GM12878 (cell line): ENCODE results near the gene RAB30. TPM values are rescaled to one million over a fixed set of nuclear protein-coding genes. Genes with fewer than 3 reads are reported as not detected.

Source experiments
- ATAC-seq: fragments of 200-7000 bp; cut with Tn5 transposase; 3 replicates; pipeline ENCODE4 v1.9.1; 2020; ENCODE audit warnings: mild to moderate bottlenecking, moderate library complexity
- Bru-seq: library from RNA; stranded (reverse); fragments of 400-500 nt; gene quantifications from one replicate; lab custom pipeline; 2021; lab: Mats Ljungman, UMichigan
- BruChase-seq, 2 experiments: library from RNA; stranded (reverse); fragments of 400-500 nt; gene quantifications; one replicate each; lab custom pipeline; 2021; lab: Mats Ljungman, UMichigan
- BruUV-seq: library from RNA; stranded (reverse); fragments of 400-500 nt; replicated peaks from 2 replicates; lab custom pipeline; 2021; lab: Mats Ljungman, UMichigan
- CTCF ChIA-PET: fragments of 300-600 bp; sonication (Branson Sonifier 250); formaldehyde crosslinking; extraction: SDS; loops from one replicate; lab custom pipeline; 2021; ENCODE audit warnings: inconsistent platforms; lab: Yijun Ruan, JAX
- POLR2A ChIA-PET: fragments of 350-600 bp; formaldehyde crosslinking; extraction: SDS; loops from one replicate; lab custom pipeline; 2021; ENCODE audit warnings: inconsistent platforms; lab: Charles Lee
- RAD21 ChIA-PET: fragments of 300-600 bp; sonication (Branson Sonifier 250); formaldehyde crosslinking; loops from one replicate; lab custom pipeline; 2023; ENCODE audit warnings: antibody characterized with exemption; ENCODE audit not compliant: unreplicated experiment; lab: Charles Lee
- SMC1A ChIA-PET: fragments of 300-600 bp; sonication (Branson Sonifier 250); formaldehyde crosslinking; loops from one replicate; lab custom pipeline; 2023; ENCODE audit not compliant: unreplicated experiment, uncharacterized antibody; lab: Charles Lee
- DNase-seq: peaks from one replicate; pipeline ENCODE4 v3.0.0-alpha.2; 2011; ENCODE audit warnings: low read depth, low spot score
- FAIRE-seq: peaks from 3 replicates; lab custom pipeline; 2011; peaks lifted over from hg19 to GRCh38; lab: Jason Lieb, UNC
- H2AFZ ChIP-seq: 2 replicates; pipeline ENCODE4 v1.6.0; 2011; ENCODE audit warnings: low read depth, low read length, control low read depth; ENCODE audit not compliant: control insufficient read depth
- H3K27ac ChIP-seq: 2 replicates; pipeline ENCODE4 v1.5.1; 2011; ENCODE audit warnings: control low read depth; ENCODE audit not compliant: control insufficient read depth, insufficient read depth
- H3K27me3 ChIP-seq, 2 experiments: replicated peaks in 1 of 2; 2 replicates each; pipeline versions ENCODE4 v1.6.0 to v1.6.1; 2011; ENCODE audit warnings: low read length in 1 of 2; ENCODE audit not compliant: control insufficient read depth in 2 of 2, insufficient read depth in 2 of 2
- H3K36me3 ChIP-seq, 2 experiments: 2 replicates each; pipeline ENCODE4 v1.5.1; 2011; ENCODE audit warnings: low read length in 1 of 2; ENCODE audit not compliant: control insufficient read depth in 2 of 2, insufficient read depth in 2 of 2
- H3K4me1 ChIP-seq: 2 replicates; pipeline ENCODE4 v1.6.1; 2011; ENCODE audit warnings: mild to moderate bottlenecking, low read length, moderate library complexity, mixed read lengths; ENCODE audit not compliant: control insufficient read depth, insufficient read depth
- H3K4me2 ChIP-seq: 2 replicates; pipeline ENCODE4 v1.6.0; 2011; ENCODE audit warnings: control low read depth; ENCODE audit not compliant: control insufficient read depth, insufficient read depth
- H3K4me3 ChIP-seq: fragments of 200-600 bp; sonication (generic); 2 replicates; pipeline ENCODE4 v1.5.1; 2016
- H3K79me2 ChIP-seq: 2 replicates; pipeline ENCODE4 v1.6.0; 2011; ENCODE audit warnings: low read length; ENCODE audit not compliant: control insufficient read depth, insufficient read depth
- H3K9ac ChIP-seq: 2 replicates; pipeline ENCODE4 v1.8.0; 2011; ENCODE audit warnings: low read length, control low read depth, mixed read lengths; ENCODE audit not compliant: control insufficient read depth, insufficient read depth
- H3K9me3 ChIP-seq: replicated peaks from 3 replicates; pipeline ENCODE4 v1.5.1; 2011; ENCODE audit warnings: mild to moderate bottlenecking, low read length; ENCODE audit not compliant: control insufficient read depth, insufficient read depth
- H4K20me1 ChIP-seq: 2 replicates; pipeline ENCODE4 v1.6.0; 2011; ENCODE audit not compliant: control insufficient read depth, insufficient read depth
- BCL11A ChIP-seq: IDR thresholded peaks from 2 replicates; pipeline ENCODE4 v1.6.1; 2011; ENCODE audit warnings: low read depth, low read length
- BMI1 ChIP-seq: fragments of 450-650 bp; IDR thresholded peaks from 2 replicates; pipeline ENCODE4 v1.6.1; 2016; ENCODE audit warnings: mild to moderate bottlenecking, moderate library complexity, borderline replicate concordance
- CHD4 ChIP-seq: fragments of 200-600 bp; sonication (generic); IDR thresholded peaks from 2 replicates; pipeline ENCODE4 v1.6.1; 2016; ENCODE audit warnings: mild to moderate bottlenecking
- E2F4 ChIP-seq: IDR thresholded peaks from 2 replicates; pipeline ENCODE4 v1.6.1; 2012; ENCODE audit warnings: low read depth, low read length, improper control_type of control experiment
- EP300 ChIP-seq, 2 experiments: fragments of 150-350 bp in 1 of 2; IDR thresholded peaks; 2 replicates each; pipeline ENCODE4 v1.6.1; 2011 to 2012; ENCODE audit warnings: low read depth in 2 of 2, low read length in 2 of 2, borderline replicate concordance in 1 of 2, improper control_type of control experiment in 1 of 2, inconsistent platforms in 1 of 2; ENCODE audit not compliant: control insufficient read depth in 1 of 2
- ESRRA ChIP-seq: IDR thresholded peaks from 2 replicates; pipeline ENCODE4 v1.6.1; 2012; ENCODE audit warnings: mild to moderate bottlenecking, low read length, improper control_type of control experiment
- EZH2 ChIP-seq: IDR thresholded peaks from 2 replicates; pipeline ENCODE4 v1.6.1; 2012; ENCODE audit warnings: low read depth, mild to moderate bottlenecking, control low read depth, inconsistent platforms, low read length, borderline replicate concordance; ENCODE audit not compliant: control insufficient read depth
- GATAD2B ChIP-seq: fragments of 450-650 bp; conservative IDR thresholded peaks from 2 replicates; pipeline ENCODE4 v1.6.1; 2017; ENCODE audit warnings: low read depth, mild to moderate bottlenecking, moderate library complexity
- HDAC2 ChIP-seq: fragments of 200-600 bp; sonication (generic); IDR thresholded peaks from 2 replicates; pipeline ENCODE4 v1.6.1; 2017
- RELB ChIP-seq: fragments of 450-650 bp; IDR thresholded peaks from 2 replicates; pipeline ENCODE4 v1.6.1; 2017; ENCODE audit warnings: low read depth, mild to moderate bottlenecking, moderate library complexity
- SMC3 ChIP-seq: IDR thresholded peaks from 2 replicates; pipeline ENCODE4 v1.6.1; 2011; ENCODE audit warnings: low read length, improper control_type of control experiment, borderline replicate concordance
- SP1 ChIP-seq: IDR thresholded peaks from one replicate; pipeline ENCODE4 v1.6.1; 2011; ENCODE audit warnings: low read depth, low read length
- SRF ChIP-seq, 2 experiments: IDR thresholded peaks; 2 replicates each; pipeline ENCODE4 v1.6.1; 2011; ENCODE audit warnings: low read depth in 2 of 2, low read length in 2 of 2, mild to moderate bottlenecking in 1 of 2, moderate library complexity in 1 of 2
- ZBED1 ChIP-seq: IDR thresholded peaks from 2 replicates; pipeline ENCODE4 v1.6.1; 2016; ENCODE audit warnings: borderline replicate concordance
- WGBS: methylation state at CpG from one replicate; pipeline ENCODE4 v1.1.6; 2016; ENCODE audit warnings: low lambda C conversion rate; ENCODE audit not compliant: insufficient replicate concordance, insufficient coverage; ENCODE audit errors: missing lambda C conversion rate; 5-methylcytosine and 5-hydroxymethylcytosine counted together
- in situ Hi-C: fragments of 300-500 bp; cut with MboI; formaldehyde crosslinking; loops from 9 replicates; pipeline ENCODE4 v1.14.3; 2018; ENCODE audit warnings: mixed read lengths
- intact Hi-C: fragments of 100-400 bp; cut with micrococcal nuclease; formaldehyde crosslinking; loops from one replicate; pipeline ENCODE4 v1.14.2; 2022; ENCODE audit not compliant: unreplicated experiment
- long read RNA-seq, 2 experiments: library from polyadenylated mRNA; unstranded; transcript quantifications; one replicate each; pipeline ENCODE4 v2.0.0, GENCODE V29; 2019 to 2020
- polyA minus RNA-seq, 3 experiments: library from RNA; depleted of rRNA, polyadenylated mRNA; stranded (reverse); fragments of >200 nt; gene quantifications; 2 replicates each; pipeline ENCODE4 v1.2.3, GENCODE V29; 2011
- polyA plus RNA-seq, 11 experiments: library from polyadenylated mRNA; depleted of rRNA in 4 of 11; unstranded in 6 of 11; stranded (reverse) in 5 of 11; fragments of >200 nt; fragmentation: Nextera tagmentation in 4 of 11; fragmentation: Illumina TruSeq in 1 of 11; extraction: Ambion mirVana in 4 of 11; extraction: Trizol in 1 of 11; gene quantifications; 1 replicate in 1 of 11; 2 replicates in 10 of 11; pipeline versions ENCODE4 v1.2.1 to v1.2.3, GENCODE V29; 2011 to 2016; ENCODE audit warnings: inconsistent platforms in 2 of 11, missing spikeins in 2 of 11, low read depth in 1 of 11
- total RNA-seq, 4 experiments: library from RNA; depleted of rRNA in 3 of 4; stranded (reverse); fragments of >200 nt in 3 of 4; fragmentation: Illumina TruSeq in 1 of 4; extraction: Trizol in 1 of 4; gene quantifications; 2 replicates each; pipeline versions ENCODE4 v1.2.1 to v1.2.3, GENCODE V29; 2013 to 2021

RAB30 gene, protein sequence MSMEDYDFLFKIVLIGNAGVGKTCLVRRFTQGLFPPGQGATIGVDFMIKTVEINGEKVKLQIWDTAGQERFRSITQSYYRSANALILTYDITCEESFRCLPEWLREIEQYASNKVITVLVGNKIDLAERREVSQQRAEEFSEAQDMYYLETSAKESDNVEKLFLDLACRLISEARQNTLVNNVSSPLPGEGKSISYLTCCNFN
- 49.2 and 55.3 TPM in 2 replicates for total RNA-seq (2013; cell fraction: nucleolus; rRNA removed)
- total RNA-seq (2014; rRNA removed): 13.0 and 14.2 TPM in 2 replicates
- 15.2 and 16.1 TPM in 2 replicates for total RNA-seq (2014; rRNA removed; fragmentation: Illumina TruSeq; extraction: Trizol)
- total RNA-seq (2021): 23.9 and 24.8 TPM in 2 replicates
- 39.6 TPM for polyA plus RNA-seq (2011; ENCODE audit: low read depth)
- polyA plus RNA-seq (2011; rRNA removed): 23.0 and 26.7 TPM in 2 replicates
- 9.5 and 13.4 TPM in 2 replicates for polyA plus RNA-seq (2011; cell fraction: cytosol; rRNA removed)
- 13.5 and 14.2 TPM in 2 replicates for polyA plus RNA-seq (2011; cell fraction: nucleus; rRNA removed)
- 19.1 and 30.2 TPM in 2 replicates for polyA plus RNA-seq (2012)
- 22.5 and 32.9 TPM in 2 replicates for polyA plus RNA-seq (2014; fragmentation: Illumina TruSeq; extraction: Trizol)
- 10 to 100 TPM in 1 of 2 experiments, 1 to 10 TPM in 1; 9.8 to 14.2 TPM for polyA plus RNA-seq (2014; fragmentation: Nextera tagmentation; extraction: Ambion mirVana)
- 8.0 and 11.7 TPM in 2 replicates for polyA plus RNA-seq (2014; rRNA removed)
- 10 to 100 TPM; 22.2 TPM for polyA plus RNA-seq (2016; fragmentation: Nextera tagmentation; extraction: Ambion mirVana)
- polyA minus RNA-seq (2011; rRNA and poly(A)+ RNA removed): 14.5 and 29.4 TPM in 2 replicates
- 6.9 and 11.0 TPM in 2 replicates for polyA minus RNA-seq (2011; cell fraction: cytosol; rRNA and poly(A)+ RNA removed)
- polyA minus RNA-seq (2011; cell fraction: nucleus; rRNA and poly(A)+ RNA removed): 11.6 and 16.6 TPM in 2 replicates
- Bru-seq, nascent RNA: percentile 94 among the genes with signal in this experiment
- percentile 81 among the genes with signal in this experiment for BruChase-seq, experiment 1, labeled RNA remaining after a 6-hour chase
- percentile 92 among the genes with signal in this experiment for BruChase-seq, experiment 2, labeled RNA remaining after a 2-hour chase
- long read RNA-seq, experiment 1, full-length matches to known transcripts: 15 of 18 reads
- long read RNA-seq, experiment 1, partial matches to known transcripts: 0 of 18 reads
- long read RNA-seq, experiment 1, other reads (novel, unspliced or antisense): 3 of 18 reads
- long read RNA-seq, experiment 2, full-length matches to known transcripts: 40 of 59 reads
- long read RNA-seq, experiment 2, partial matches to known transcripts: 0 of 59 reads
- long read RNA-seq, experiment 2, other reads (novel, unspliced or antisense): 19 of 59 reads

DNA sequence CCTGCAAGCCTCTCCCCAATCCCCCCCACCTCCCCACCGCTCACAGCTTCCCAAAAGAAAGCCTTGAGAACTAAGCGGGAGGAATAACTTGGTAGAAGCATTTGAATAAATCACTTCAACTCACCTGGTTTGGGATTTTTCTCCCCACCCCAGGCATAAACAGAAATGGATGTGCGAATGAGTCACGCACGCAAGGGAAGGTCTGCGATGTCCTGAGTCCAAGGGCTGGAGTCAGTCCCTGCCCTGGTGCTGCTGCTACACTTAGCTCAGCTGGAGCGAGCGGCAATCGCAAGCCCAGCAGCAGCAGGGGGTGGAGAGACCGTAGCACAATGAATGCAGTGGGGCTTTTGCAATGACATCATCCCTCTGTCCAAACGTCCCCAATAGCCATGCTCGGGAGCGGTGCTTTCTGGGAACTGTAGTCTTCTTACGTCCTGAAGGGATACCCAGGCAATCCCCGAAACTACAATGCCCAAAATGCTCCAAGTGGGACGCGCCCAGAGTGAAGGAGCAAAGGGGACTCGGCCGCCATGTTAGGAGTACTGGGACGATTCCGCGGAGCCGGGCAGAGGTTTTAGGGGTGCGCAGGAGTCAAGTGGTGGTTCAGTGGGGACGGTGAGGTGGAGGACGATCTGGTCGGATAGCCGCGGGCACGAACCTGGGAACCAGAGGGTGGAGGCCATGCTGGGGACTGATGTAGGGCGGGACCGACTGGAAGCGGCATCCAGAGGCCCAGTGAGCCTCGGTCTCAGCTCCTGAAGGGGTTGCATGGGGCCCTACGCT lies at the start of gene RAB30:
Gene RAB30, minus strand, starts transcription at position 331 of the 783 bp plus-strand sequence. CDS start 74,581 bp downstream, outside the sequence.
- CTCF ChIA-PET: interaction anchor here (0.8 to 2.7 kb wide), 7 partner anchors 9 to 178 kb away, joined by 3 to 11 read pairs (median 5); no protein-coding TSS in a partner anchor
- Histone ChIP-seq H3K4me2 (peak within 1 kb of the TSS; percentile 78), H3K4me1 (peaks cover 16% of the 10 kb centered on the region), H3K36me3 (peaks cover 0 to 2% of the 10 kb centered on the region in 2 experiments; a peak in 2 of 4 replicates), H3K27me3 (no peaks in the 10 kb centered on the region), H3K27ac (peak within 1 kb of the TSS; percentile 92), H3K79me2 (peaks cover 79% of the 10 kb centered on the region), H3K9me3 (no peaks in the 10 kb centered on the region), H3K4me3 (peak within 1 kb of the TSS; percentile 97), H3K9ac (peak within 1 kb of the TSS; percentile 98), H2AFZ (peak within 1 kb of the TSS; percentile 84), H4K20me1 (no peaks in the 10 kb centered on the region)
- 1% methylated on average over 32 of the region's 35 CpGs for WGBS
- in situ Hi-C loops: loop anchor here (5.0 to 10.0 kb wide), 2 partner anchors 86 to 167 kb away; partner anchors contain the start of genes DDIAS, PCF11 and PRCP
- RAD21 ChIA-PET: interaction anchor here (0.6 to 8.3 kb wide), 21 partner anchors 9 to 692 kb away, joined by 3 to 73 read pairs (median 5); partner anchors contain the start of genes DDIAS, PCF11 and PRCP
- no TSS peak for BruUV-seq
- FAIRE-seq (peak; percentile 99), DNase-seq (peak; percentile 99), ATAC-seq (peak; percentile 88)
- SMC1A ChIA-PET: interaction anchor here (0.9 to 6.3 kb wide), 32 partner anchors 9 to 172 kb away, joined by 3 to 48 read pairs (median 4); partner anchors contain the start of genes DDIAS, PCF11 and PRCP
- intact Hi-C loops: loop anchor here (2.0 kb wide), 4 partner anchors 65 to 171 kb away; partner anchors contain the start of genes DDIAS, PCF11 and PRCP
- POLR2A ChIA-PET: interaction anchor here (0.7 to 12.1 kb wide), 16 partner anchors 8 to 171 kb away, joined by 3 to 142 read pairs (median 6); partner anchors contain the start of genes DDIAS, PCF11 and PRCP
- TF ChIP-seq E2F4 (no peak), CHD4 (no peak), ZBED1 (no peak), EP300 (IDR thresholded peaks at IDR 0.05; ENCODE audit: borderline replicate concordance in 1 of 2, control insufficient read depth in 1 of 2, low read depth in 2 of 2, low read length in 2 of 2) (no peak), SMC3 (peak; percentile 28; the same call in 1 of the 2 replicates), SP1 (no peak), SRF (IDR thresholded peaks at IDR 0.05; ENCODE audit: low read depth in 2 of 2, low read length in 2 of 2) (no peak; a peak in 1 of 4 replicates), GATAD2B (no peak), RELB (peak; percentile 76), BCL11A (no peak), HDAC2 (no peak), BMI1 (no peak), ESRRA (no peak), EZH2 (no peak)
